Psoas muscle (tissue), 8 donors: ENCODE data around the gene SRPK2. TPM values are rescaled to one million over a fixed set of nuclear protein-coding genes. Genes with fewer than 3 reads are reported as not detected.
"Not testable (repeated sequence)": the region's sequence is repeated elsewhere in the genome, so short reads cannot be mapped to it uniquely, and the experiment has no call there.

Experiments
- ATAC-seq, 4 donors: fragments of 200-7000 bp; cut with Tn5 transposase; one replicate each; pipeline ENCODE4 v1.9.1; 2020; ENCODE audit warnings: moderate library complexity in 3 of 4, mild to moderate bottlenecking in 2 of 4
- DNase-seq, 2 donors: peaks; one replicate each; pipeline ENCODE4 v3.0.0-alpha.2; 2020
- H3K27ac ChIP-seq: fragments of 200-600 bp; one replicate; pipeline ENCODE4 v1.8.0; 2022
- H3K27me3 ChIP-seq, 3 donors: fragments of 200-600 bp in 1 of 3; one replicate each; pipeline versions ENCODE4 v1.6.1 to v1.8.0; 2013 to 2022; ENCODE audit warnings: low read length in 2 of 3, mild to moderate bottlenecking in 2 of 3, moderate library complexity in 1 of 3; ENCODE audit not compliant: insufficient read depth in 3 of 3
- H3K36me3 ChIP-seq, 2 donors: fragments of 200-600 bp in 1 of 2; one replicate each; pipeline versions ENCODE4 v1.6.1 to v1.8.0; 2013 to 2022; ENCODE audit warnings: low read depth in 1 of 2, mild to moderate bottlenecking in 1 of 2, moderate library complexity in 1 of 2; ENCODE audit not compliant: insufficient read depth in 1 of 2
- H3K4me1 ChIP-seq: fragments of 200-600 bp; one replicate; pipeline ENCODE4 v1.8.0; 2022
- H3K4me3 ChIP-seq: fragments of 200-600 bp; one replicate; pipeline ENCODE4 v1.8.0; 2022; ENCODE audit warnings: mild to moderate bottlenecking
- H3K9me3 ChIP-seq: fragments of 200-600 bp; one replicate; pipeline ENCODE4 v1.8.0; 2022
- CTCF ChIP-seq: fragments of 200-600 bp; IDR thresholded peaks from one replicate; pipeline ENCODE4 v1.8.0; 2022; ENCODE audit warnings: antibody characterized with exemption
- WGBS, 3 donors: extraction: QIAGEN DNeasy Blood & Tissue Kit; methylation state at CpG; one replicate each; pipeline versions ENCODE4 v1.1.6 to v1.1.7; 2013; 5-methylcytosine and 5-hydroxymethylcytosine counted together
- intact Hi-C, 2 donors: fragments of 100-400 bp; cut with DNase I; formaldehyde crosslinking; loops; one replicate each; pipeline versions ENCODE4 v1.11.0 to v1.14.2; 2022
- polyA plus RNA-seq, 3 donors: library from polyadenylated mRNA; stranded (reverse); fragments of 200-250 nt; gene quantifications; one replicate each; pipeline ENCODE4 v1.2.3, GENCODE V29; 2013
- total RNA-seq, 4 donors: library from RNA; stranded (reverse); fragmentation: NEBNext Ultra II Directional in 2 of 4; extraction: Animal tissue kit (Norgen Biotek cat#: 25700) in 2 of 4; gene quantifications; one replicate each; pipeline versions ENCODE4 v1.2.1 to v1.2.4, GENCODE V29; 2021 to 2023
- donor health status: healthy with polysubstance abuse.
- donor health status: DM: no; HTN: no; CAD: no; lungs with moderate emphysema.
- donor health status: Bipolar disorder and iron deficiency.
- donor health status: healthy.
- donor health status: DM: yes; HTN: yes; CAD: no.
- donor health status: DM: no; HTN: no; CAD: no.
- donor health status: DM: no; HTN: no; CAD: no.
- donor health status: DM: yes; HTN: yes; CAD: no.

The SRPK2 gene
- total and polyA plus RNA-seq, 7 donors = 12.7 to 51.3 (median 33.2) TPM

GRCh38 chr7:105307163-105307672, 81.5 kb downstream of the SRPK2 start:
- intact Hi-C loops = no loop called here
- Histone ChIP-seq H3K36me3 (no peaks in the 10 kb centered on the region), H3K4me3 (no peak overlapping the region), H3K27me3 (no peaks in the 10 kb centered on the region), H3K27ac (no peak overlapping the region), H3K9me3 (no peaks in the 10 kb centered on the region), H3K4me1 (peaks cover 33% of the 10 kb centered on the region)
- no peak for ATAC-seq
- no peak for TF ChIP-seq CTCF
- no peak for DNase-seq
- WGBS, 3 donors = 46 to 62% (median 46%) methylated on average over 3 of the region's 3 CpGs

- peaks cover 33% of the 10 kb centered on the region for H3K4me1 ChIP-seq
- no peak overlapping the region for H3K27ac ChIP-seq
- no peaks in the 10 kb centered on the region for H3K9me3 ChIP-seq
- WGBS, 3 donors = 68 to 80% (median 69%) methylated on average over 4 of the region's 4 CpGs
- no peak for TF ChIP-seq CTCF
- no peaks in the 10 kb centered on the region for H3K36me3 ChIP-seq
- intact Hi-C loops = no loop called here
- DNase-seq (no peak), ATAC-seq (no peak)
- H3K4me3 ChIP-seq = no peak overlapping the region
- H3K27me3 ChIP-seq = no peaks in the 10 kb centered on the region
Observed at GRCh38 chr7:105306298-105306748, 82.4 kb downstream of the SRPK2 start.

GRCh38 chr7:105305633-105306032, 83.1 kb downstream of the SRPK2 start:
- Histone ChIP-seq H3K9me3 (no peaks in the 10 kb centered on the region), H3K4me1 (peaks cover 33% of the 10 kb centered on the region), H3K27ac (no peak overlapping the region), H3K36me3 (no peaks in the 10 kb centered on the region), H3K4me3 (no peak overlapping the region), H3K27me3 (no peaks in the 10 kb centered on the region)
- DNase-seq (no peak), ATAC-seq (no peak)
- TF ChIP-seq CTCF = no peak
- WGBS, 3 donors = 95 to 100% (median 97%) methylated on average over 2 of the region's 2 CpGs
- intact Hi-C loops = no loop called here

- Histone ChIP-seq H3K27ac (no peak overlapping the region), H3K4me1 (peaks cover 27% of the 10 kb centered on the region), H3K9me3 (no peaks in the 10 kb centered on the region), H3K27me3 (no peaks in the 10 kb centered on the region), H3K4me3 (no peak overlapping the region), H3K36me3 (no peaks in the 10 kb centered on the region)
- 63 to 74% (median 68%) methylated on average over 5 of the region's 5 CpGs for WGBS, 3 donors
- intact Hi-C loops = no loop called here
- ATAC-seq (no peak), DNase-seq (no peak)
- no peak for TF ChIP-seq CTCF
Observed at GRCh38 chr7:105304040-105304895, 84.5 kb downstream of the SRPK2 start.

GRCh38 chr7:105300587-105300986, 88.1 kb downstream of the SRPK2 start:
- H3K4me1 ChIP-seq = peaks cover 12% of the 10 kb centered on the region
- 87 to 90% (median 88%) methylated on average over 6 of the region's 6 CpGs for WGBS, 3 donors
- H3K27me3 ChIP-seq, H3K4me3 ChIP-seq, intact Hi-C loops, ATAC-seq, H3K27ac ChIP-seq, DNase-seq, H3K9me3 ChIP-seq, H3K36me3 ChIP-seq: not testable (repeated sequence)
